Sigmoid colon (tissue), 7 donors: ENCODE results near the gene NRXN3. TPM values are rescaled to one million over a fixed set of nuclear protein-coding genes. Genes with fewer than 3 reads are reported as not detected.

Source experiments
- DNase-seq: peaks from one replicate; pipeline ENCODE4 v3.0.0-alpha.2; 2019
- H3K27ac ChIP-seq, 4 donors: fragments of 200-600 bp; sonication (generic); one replicate each; pipeline ENCODE4 v1.5.1; 2016 to 2019; ENCODE audit warnings: mild to moderate bottlenecking in 1 of 4
- H3K27me3 ChIP-seq, 3 donors: fragments of 200-600 bp; sonication (generic); one replicate each; pipeline ENCODE4 v1.5.1; 2019; ENCODE audit warnings: mild to moderate bottlenecking in 1 of 3
- H3K36me3 ChIP-seq, 4 donors: fragments of 200-600 bp; sonication (generic); one replicate each; pipeline ENCODE4 v1.5.1; 2016 to 2019
- H3K4me1 ChIP-seq, 4 donors: fragments of 200-600 bp; sonication (generic); one replicate each; pipeline ENCODE4 v1.5.1; 2017 to 2019
- H3K4me3 ChIP-seq, 4 donors: fragments of 200-600 bp; sonication (generic); one replicate each; pipeline ENCODE4 v1.5.1; 2017 to 2019; ENCODE audit warnings: mild to moderate bottlenecking in 2 of 4, moderate library complexity in 1 of 4
- H3K9me3 ChIP-seq, 4 donors: fragments of 200-600 bp in 3 of 4; sonication (generic) in 3 of 4; one replicate each; pipeline versions ENCODE4 v1.5.1 to v1.6.1; 2013 to 2019
- CTCF ChIP-seq, 4 experiments: fragments of 450-650 bp in 3 of 4; fragments of 200-600 bp in 1 of 4; IDR thresholded peaks; one replicate each; pipeline ENCODE4 v1.5.1; 2016 to 2019; ENCODE audit warnings: antibody characterized with exemption in 4 of 4, mild to moderate bottlenecking in 3 of 4, moderate library complexity in 2 of 4
- EP300 ChIP-seq, 4 donors: sonication (generic); formaldehyde crosslinking; IDR thresholded peaks; one replicate each; pipeline ENCODE4 v1.6.1; 2017; ENCODE audit warnings: antibody characterized with exemption in 4 of 4
- POLR2A ChIP-seq, 2 donors: fragments of 450-650 bp; IDR thresholded peaks; one replicate each; pipeline ENCODE4 v1.6.1; 2016; ENCODE audit warnings: antibody characterized with exemption in 2 of 2, mild to moderate bottlenecking in 2 of 2, moderate library complexity in 2 of 2
- POLR2AphosphoS5 ChIP-seq, 4 donors: sonication (generic); formaldehyde crosslinking; IDR thresholded peaks; one replicate each; pipeline ENCODE4 v1.6.1; 2017; ENCODE audit warnings: antibody characterized with exemption in 4 of 4
- WGBS, 2 donors: extraction: QIAGEN DNeasy Blood & Tissue Kit; methylation state at CpG; one replicate each; pipeline ENCODE4 v1.1.7; 2013; 5-methylcytosine and 5-hydroxymethylcytosine counted together
- intact Hi-C: fragments of 100-400 bp; cut with DNase I; formaldehyde crosslinking; loops from one replicate; pipeline ENCODE4 v1.15.1; 2023
- polyA plus RNA-seq, 3 donors: library from polyadenylated mRNA; stranded (reverse); fragments of 200-250 nt; gene quantifications; one replicate each; pipeline ENCODE4 v1.2.3, GENCODE V29; 2013
- total RNA-seq, 4 donors: library from RNA; depleted of rRNA; stranded (reverse); fragments of >200 nt; gene quantifications; one replicate each; pipeline ENCODE4 v1.1.0, GENCODE V29; 2016
- donor health status: healthy with polysubstance abuse.
- donor health status: Bipolar disorder and iron deficiency.
- donor health status: healthy.

Gene NRXN3
- total and polyA plus RNA-seq, 7 donors: 0.23 to 46.3 (median 23.2) TPM

GRCh38 chr14:79480212-79480611, 1310.0 kb downstream of the NRXN3 start:
- no peak for DNase-seq
- H3K4me1 ChIP-seq: peaks cover 0 to 15% (median 9%) of the 10 kb centered on the region in 4 donors
- H3K27me3 ChIP-seq: no peaks in the 10 kb centered on the region
- 84 to 96% methylated on average over 5 of the region's 5 CpGs for WGBS, 2 donors
- no peaks in the 10 kb centered on the region for H3K36me3 ChIP-seq
- TF ChIP-seq EP300 (IDR thresholded peaks at IDR 0.05): no peak
- no peak for TF ChIP-seq POLR2AphosphoS5 (IDR thresholded peaks at IDR 0.05)
- TF ChIP-seq POLR2A (IDR thresholded peaks at IDR 0.05): no peak
- no peak for TF ChIP-seq CTCF (IDR thresholded peaks at IDR 0.05)
- no peak overlapping the region for H3K4me3 ChIP-seq
- H3K27ac ChIP-seq: no peak overlapping the region
- intact Hi-C loops: no loop called here
- no peaks in the 10 kb centered on the region for H3K9me3 ChIP-seq

GRCh38 chr14:79482825-79483224, 1312.7 kb downstream of the NRXN3 start:
- Histone ChIP-seq H3K4me3 (no peak overlapping the region), H3K36me3 (no peaks in the 10 kb centered on the region), H3K9me3 (no peaks in the 10 kb centered on the region), H3K27ac (no peak overlapping the region), H3K4me1 (peaks cover 0 to 17% (median 7%) of the 10 kb centered on the region in 4 donors), H3K27me3 (no peaks in the 10 kb centered on the region)
- DNase-seq: no peak
- intact Hi-C loops: no loop called here
- TF ChIP-seq EP300 (IDR thresholded peaks at IDR 0.05) (no peak), POLR2AphosphoS5 (IDR thresholded peaks at IDR 0.05) (no peak), CTCF (IDR thresholded peaks at IDR 0.05) (no peak), POLR2A (IDR thresholded peaks at IDR 0.05) (no peak)
- 89 to 99% methylated on average over 1 of the region's 1 CpG for WGBS, 2 donors

GRCh38 chr14:79483477-79484388, 1313.6 kb downstream of the NRXN3 start:
- Histone ChIP-seq H3K4me3 (no peak overlapping the region), H3K9me3 (no peaks in the 10 kb centered on the region), H3K4me1 (peaks cover 0 to 17% (median 7%) of the 10 kb centered on the region in 4 donors), H3K27ac (no peak overlapping the region), H3K36me3 (no peaks in the 10 kb centered on the region), H3K27me3 (no peaks in the 10 kb centered on the region)
- 77 to 84% methylated on average over 7 of the region's 7 CpGs for WGBS, 2 donors
- DNase-seq: no peak
- no peak for TF ChIP-seq CTCF (IDR thresholded peaks at IDR 0.05)
- TF ChIP-seq EP300 (IDR thresholded peaks at IDR 0.05): no peak
- no peak for TF ChIP-seq POLR2AphosphoS5 (IDR thresholded peaks at IDR 0.05)
- no peak for TF ChIP-seq POLR2A (IDR thresholded peaks at IDR 0.05)
- intact Hi-C loops: no loop called here

GRCh38 chr14:79487632-79488031, 1317.5 kb downstream of the NRXN3 start:
- Histone ChIP-seq H3K27ac (no peak overlapping the region), H3K4me3 (no peak overlapping the region), H3K4me1 (peaks cover 0 to 17% (median 7%) of the 10 kb centered on the region in 4 donors), H3K9me3 (no peaks in the 10 kb centered on the region), H3K27me3 (no peaks in the 10 kb centered on the region), H3K36me3 (no peaks in the 10 kb centered on the region)
- 55 to 71% methylated on average over 1 of the region's 1 CpG for WGBS, 2 donors
- intact Hi-C loops: no loop called here
- DNase-seq: no peak
- TF ChIP-seq EP300 (IDR thresholded peaks at IDR 0.05): no peak
- TF ChIP-seq POLR2AphosphoS5 (IDR thresholded peaks at IDR 0.05): no peak
- TF ChIP-seq CTCF (IDR thresholded peaks at IDR 0.05): no peak
- TF ChIP-seq POLR2A (IDR thresholded peaks at IDR 0.05): no peak
